PC-9 (cell line): ENCODE data around the gene CLEC16A. TPM values are rescaled to one million over a fixed set of nuclear protein-coding genes. Genes with fewer than 3 reads are reported as not detected.

Experiments
- BruUV-seq: library from RNA; stranded (reverse); fragments of 400-500 nt; replicated peaks from 2 replicates; lab custom pipeline; 2021; lab: Mats Ljungman, UMichigan
- CTCF ChIA-PET: fragments of 300-600 bp; sonication (Branson Sonifier 250); formaldehyde crosslinking; loops from one replicate; lab custom pipeline; 2022; ENCODE audit warnings: antibody characterized with exemption; lab: Charles Lee
- POLR2A ChIA-PET: fragments of 300-600 bp; sonication (Branson Sonifier 250); formaldehyde crosslinking; loops from one replicate; lab custom pipeline; 2022; ENCODE audit warnings: antibody characterized with exemption; ENCODE audit not compliant: unreplicated experiment; lab: Charles Lee
- DNase-seq, 2 experiments: peaks; one replicate each; pipeline versions ENCODE4 v3.0.0 to v3.0.0-alpha.2; 2015 to 2022; ENCODE audit warnings: mixed read lengths in 1 of 2
- H2AFZ ChIP-seq: fragments of 200-600 bp; sonication (generic); 2 replicates; pipeline ENCODE4 v1.8.1; 2017; ENCODE audit warnings: antibody characterized with exemption
- H3F3A ChIP-seq: fragments of 200-600 bp; sonication (generic); 2 replicates; pipeline ENCODE4 v1.8.1; 2017; ENCODE audit warnings: antibody characterized with exemption, mild to moderate bottlenecking, low read depth; ENCODE audit not compliant: insufficient read depth
- H3K27ac ChIP-seq: fragments of 200-600 bp; sonication (generic); 2 replicates; pipeline ENCODE4 v1.6.1; 2016; ENCODE audit warnings: mixed run types
- H3K27me3 ChIP-seq: fragments of 200-600 bp; sonication (generic); 2 replicates; pipeline ENCODE4 v1.6.1; 2016; ENCODE audit warnings: low read depth, mixed run types; ENCODE audit not compliant: insufficient read depth
- H3K36me3 ChIP-seq: fragments of 200-600 bp; sonication (generic); 2 replicates; pipeline ENCODE4 v1.6.1; 2016; ENCODE audit warnings: low read depth, mixed run types
- H3K4me1 ChIP-seq: fragments of 200-600 bp; sonication (generic); replicated peaks from 2 replicates; pipeline ENCODE4 v1.6.1; 2016; ENCODE audit warnings: mixed run types; ENCODE audit not compliant: insufficient read depth
- H3K4me2 ChIP-seq: fragments of 200-600 bp; sonication (generic); 2 replicates; pipeline ENCODE4 v1.6.1; 2017; ENCODE audit warnings: mixed run types
- H3K4me3 ChIP-seq: fragments of 200-600 bp; sonication (generic); 2 replicates; pipeline ENCODE4 v1.6.1; 2016; ENCODE audit warnings: mixed run types
- H3K79me2 ChIP-seq: fragments of 200-600 bp; sonication (generic); 2 replicates; pipeline ENCODE4 v1.6.1; 2017; ENCODE audit warnings: low read depth, mixed run types
- H3K9me2 ChIP-seq: fragments of 200-600 bp; sonication (generic); 2 replicates; pipeline ENCODE4 v1.8.1; 2017; ENCODE audit warnings: mild to moderate bottlenecking; ENCODE audit not compliant: insufficient read depth
- H3K9me3 ChIP-seq: fragments of 200-600 bp; sonication (generic); 2 replicates; pipeline ENCODE4 v1.8.1; 2016; ENCODE audit warnings: low read depth; ENCODE audit not compliant: insufficient read depth
- H4K20me1 ChIP-seq: fragments of 200-600 bp; sonication (generic); 2 replicates; pipeline ENCODE4 v1.8.1; 2017; ENCODE audit not compliant: insufficient read depth
- EZH2 ChIP-seq: fragments of 200-600 bp; sonication (generic); IDR thresholded peaks from 2 replicates; pipeline ENCODE4 v1.8.0; 2017; ENCODE audit warnings: antibody characterized with exemption, low read depth
- intact Hi-C: fragments of 100-400 bp; cut with micrococcal nuclease; formaldehyde crosslinking; loops from one replicate; pipeline ENCODE4 v1.10.0; 2022; ENCODE audit not compliant: unreplicated experiment
- total RNA-seq: library from RNA; stranded (reverse); gene quantifications from 2 replicates; pipeline ENCODE4 v1.2.3, GENCODE V29; 2021
- TF ChIP-seq, protein P1 (sequence below): fragments of 200-600 bp; sonication (generic); conservative IDR thresholded peaks from 2 replicates; pipeline ENCODE4 v1.6.1; 2017; ENCODE audit warnings: mixed run types, antibody characterized with exemption, mild to moderate bottlenecking, moderate library complexity

Gene CLEC16A
- total RNA-seq, 1 experiment from 2014 or later: 34.9 TPM

DNA sequence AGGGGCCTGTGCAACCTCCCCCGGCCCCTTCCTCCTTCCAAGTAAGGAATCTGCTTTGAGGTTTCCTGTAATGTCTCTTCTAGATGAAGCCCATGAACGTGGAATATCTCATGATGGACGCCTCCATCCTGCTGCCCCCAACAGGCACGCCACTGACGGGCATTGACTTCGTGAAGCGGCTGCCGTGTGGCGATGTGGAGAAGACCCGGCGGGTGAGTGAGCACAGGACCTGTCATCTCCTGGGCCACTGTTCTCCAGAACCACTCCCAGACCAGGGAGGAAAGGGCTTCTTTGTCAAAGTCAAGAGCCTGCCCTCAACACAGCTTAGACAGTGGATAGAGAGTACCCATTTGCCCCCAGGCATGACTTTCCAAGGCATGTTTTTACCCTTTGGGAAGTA lies 107.1 kb downstream of the CLEC16A start:
- Histone ChIP-seq H3K27ac (no peak overlapping the region), H3K79me2 (no peaks in the 10 kb centered on the region), H3K36me3 (no peaks in the 10 kb centered on the region), H3K4me1 (peaks cover 10% of the 10 kb centered on the region), H3K27me3 (no peaks in the 10 kb centered on the region), H2AFZ (no peak overlapping the region), H4K20me1 (no peaks in the 10 kb centered on the region), H3K4me3 (no peak overlapping the region), H3K9me3 (no peaks in the 10 kb centered on the region), H3F3A (no peaks in the 10 kb centered on the region), H3K4me2 (no peak overlapping the region), H3K9me2 (no peaks in the 10 kb centered on the region)
- ChIA-PET POLR2A (interaction anchor here (0.6 kb wide), 1 partner anchor 1782 kb away, joined by 4 read pairs; no protein-coding TSS in a partner anchor), CTCF (no interaction called here)
- TF ChIP-seq, protein P1, sequence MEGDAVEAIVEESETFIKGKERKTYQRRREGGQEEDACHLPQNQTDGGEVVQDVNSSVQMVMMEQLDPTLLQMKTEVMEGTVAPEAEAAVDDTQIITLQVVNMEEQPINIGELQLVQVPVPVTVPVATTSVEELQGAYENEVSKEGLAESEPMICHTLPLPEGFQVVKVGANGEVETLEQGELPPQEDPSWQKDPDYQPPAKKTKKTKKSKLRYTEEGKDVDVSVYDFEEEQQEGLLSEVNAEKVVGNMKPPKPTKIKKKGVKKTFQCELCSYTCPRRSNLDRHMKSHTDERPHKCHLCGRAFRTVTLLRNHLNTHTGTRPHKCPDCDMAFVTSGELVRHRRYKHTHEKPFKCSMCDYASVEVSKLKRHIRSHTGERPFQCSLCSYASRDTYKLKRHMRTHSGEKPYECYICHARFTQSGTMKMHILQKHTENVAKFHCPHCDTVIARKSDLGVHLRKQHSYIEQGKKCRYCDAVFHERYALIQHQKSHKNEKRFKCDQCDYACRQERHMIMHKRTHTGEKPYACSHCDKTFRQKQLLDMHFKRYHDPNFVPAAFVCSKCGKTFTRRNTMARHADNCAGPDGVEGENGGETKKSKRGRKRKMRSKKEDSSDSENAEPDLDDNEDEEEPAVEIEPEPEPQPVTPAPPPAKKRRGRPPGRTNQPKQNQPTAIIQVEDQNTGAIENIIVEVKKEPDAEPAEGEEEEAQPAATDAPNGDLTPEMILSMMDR: no peak
- TF ChIP-seq EZH2: no peak
- BruUV-seq: no TSS peak
- intact Hi-C loops: loop anchor here (10.0 kb wide), 1 partner anchor 203 kb away; the partner anchor contains the start of gene SOCS1
- no peak for DNase-seq

DNA sequence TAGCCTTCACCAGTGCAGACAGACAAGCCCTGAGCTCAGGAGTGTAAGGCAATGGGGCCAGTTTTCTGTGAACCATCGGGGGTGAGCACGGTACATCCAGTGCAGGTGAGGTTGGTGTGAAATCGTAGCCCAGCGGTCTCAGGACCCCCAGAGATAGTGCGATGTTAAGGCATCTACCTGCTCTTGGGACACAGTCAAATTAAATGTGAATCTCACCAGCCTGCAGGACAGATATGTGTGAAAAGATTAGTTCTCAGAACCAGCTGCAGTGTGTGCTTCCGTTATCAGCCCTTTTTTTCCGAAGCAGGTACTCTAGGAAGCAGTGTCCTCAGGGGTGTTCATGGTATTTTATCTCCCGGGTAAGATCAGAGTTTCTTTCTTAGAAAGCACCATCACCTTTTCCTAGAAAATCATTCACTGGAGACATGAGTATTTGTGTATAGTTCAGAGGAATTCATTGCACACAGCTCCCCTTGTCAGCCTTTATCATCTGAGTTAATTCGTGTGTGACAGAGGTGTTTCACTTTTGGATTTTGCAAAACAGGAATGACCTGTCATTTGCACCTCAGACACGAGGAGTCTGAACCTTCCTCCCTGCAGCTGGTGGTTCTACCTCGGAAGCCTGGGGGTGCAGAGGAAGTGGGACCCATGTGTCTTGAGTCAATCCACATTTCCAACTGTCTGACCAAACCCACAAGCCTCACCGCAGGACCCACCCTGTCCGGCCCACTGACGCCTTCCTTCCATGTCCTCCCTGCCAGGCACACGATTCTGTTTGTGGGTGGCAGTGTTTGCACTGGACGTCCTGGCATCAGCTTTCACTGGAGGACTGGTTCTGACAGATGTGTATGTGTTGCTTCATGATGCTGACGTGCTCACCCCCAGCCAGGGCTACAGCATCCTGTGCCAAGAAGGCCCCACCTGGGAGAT lies 107.8 kb downstream of the CLEC16A start:
- POLR2A ChIA-PET: interaction anchor here (0.6 kb wide), 1 partner anchor 1782 kb away, joined by 4 read pairs; no protein-coding TSS in a partner anchor
- no peak for TF ChIP-seq EZH2
- TF ChIP-seq, protein P1: no peak

DNA sequence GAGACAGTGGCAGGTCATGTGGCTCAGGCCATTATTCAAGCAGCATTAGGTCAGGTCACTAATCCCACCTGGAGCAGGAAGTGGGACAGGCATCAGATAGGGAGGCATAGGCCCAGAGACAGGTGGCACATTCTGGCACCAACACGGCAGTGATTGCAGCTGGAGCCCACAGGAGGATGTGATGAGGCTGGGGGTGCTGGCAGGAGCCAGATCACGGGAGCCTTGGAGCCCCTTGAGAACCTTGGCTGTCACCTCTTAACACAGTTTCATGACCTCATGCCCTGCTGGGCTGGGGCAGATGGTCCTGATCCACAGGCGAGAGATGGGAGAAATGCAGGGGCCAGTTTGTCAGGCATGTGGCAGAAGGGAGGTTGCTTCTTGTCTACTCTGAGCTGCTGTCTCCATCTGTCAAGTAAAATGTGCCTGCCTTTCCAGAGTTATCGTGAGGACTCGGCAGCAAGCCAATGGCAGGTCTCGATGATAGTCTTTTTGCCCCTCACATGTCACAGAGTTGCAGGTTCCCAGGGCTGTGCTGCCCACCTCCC lies 109.6 kb downstream of the CLEC16A start:
- ChIA-PET CTCF (interaction anchor here (0.6 kb wide), 1 partner anchor 533 kb away, joined by 7 read pairs; the partner anchor contains the start of gene LITAF), POLR2A (interaction anchor here (0.5 kb wide), 1 partner anchor 20 kb away, joined by 6 read pairs; no protein-coding TSS in a partner anchor)
- intact Hi-C loops: loop anchor here (10.0 kb wide), 1 partner anchor 201 kb away; the partner anchor contains the start of gene SOCS1
- H3K4me3 ChIP-seq: no peak overlapping the region
- no peak overlapping the region for H3K4me2 ChIP-seq
- no TSS peak for BruUV-seq
- TF ChIP-seq EZH2: no peak
- TF ChIP-seq, protein P1: no peak
- H3K36me3 ChIP-seq: no peaks in the 10 kb centered on the region
- DNase-seq: no peak
- peaks cover 15% of the 10 kb centered on the region for H3K4me1 ChIP-seq
- no peak overlapping the region for H2AFZ ChIP-seq
- no peak overlapping the region for H3K27ac ChIP-seq
- H4K20me1 ChIP-seq: no peaks in the 10 kb centered on the region
- no peaks in the 10 kb centered on the region for H3K9me2 ChIP-seq
- H3K9me3 ChIP-seq: no peaks in the 10 kb centered on the region
- no peaks in the 10 kb centered on the region for H3F3A ChIP-seq
- no peaks in the 10 kb centered on the region for H3K27me3 ChIP-seq
- no peaks in the 10 kb centered on the region for H3K79me2 ChIP-seq

More for the DNA sequence above, 107.8 kb downstream of the CLEC16A start:
- no peaks in the 10 kb centered on the region for H3K9me3 ChIP-seq
- H4K20me1 ChIP-seq: no peaks in the 10 kb centered on the region
- H3K4me3 ChIP-seq: no peak overlapping the region
- no peaks in the 10 kb centered on the region for H3K36me3 ChIP-seq
- H2AFZ ChIP-seq: no peak overlapping the region
- no peaks in the 10 kb centered on the region for H3F3A ChIP-seq
- peaks cover 13% of the 10 kb centered on the region for H3K4me1 ChIP-seq
- no peaks in the 10 kb centered on the region for H3K9me2 ChIP-seq
- no peak for DNase-seq
- intact Hi-C loops: loop anchor here (10.0 kb wide), 1 partner anchor 203 kb away; the partner anchor contains the start of gene SOCS1
- H3K27me3 ChIP-seq: no peaks in the 10 kb centered on the region
- CTCF ChIA-PET: no interaction called here
- BruUV-seq: no TSS peak
- no peak overlapping the region for H3K4me2 ChIP-seq
- H3K27ac ChIP-seq: no peak overlapping the region
- no peaks in the 10 kb centered on the region for H3K79me2 ChIP-seq
